HCT116 (cell line): Measurements from ENCODE around the gene ATRIP. TPM values are rescaled to one million over a fixed set of nuclear protein-coding genes. Genes with fewer than 3 reads are reported as not detected.

ENCODE experiments used
- ATAC-seq: fragments of 200-7000 bp; cut with Tn5 transposase; 2 replicates; pipeline ENCODE4 v1.9.1; 2020; ENCODE audit warnings: mild to moderate bottlenecking, moderate library complexity
- BruUV-seq: library from RNA; stranded (reverse); fragments of 400-500 nt; replicated peaks from 2 replicates; lab custom pipeline; 2021; lab: Mats Ljungman, UMichigan
- CTCF ChIA-PET: fragments of 300-600 bp; sonication (Branson Sonifier 250); formaldehyde crosslinking; loops from one replicate; lab custom pipeline; 2021; ENCODE audit warnings: antibody characterized with exemption; lab: Charles Lee
- POLR2A ChIA-PET: fragments of 300-600, 350-600 bp; sonication (Branson Sonifier 250); formaldehyde crosslinking; loops from one replicate; lab custom pipeline; 2021; ENCODE audit warnings: antibody characterized with exemption; lab: Charles Lee
- RAD21 ChIA-PET, 2 experiments: fragments of 300-600 bp; sonication (Branson Sonifier 250); formaldehyde crosslinking; loops; one replicate each; lab custom pipeline; 2023; ENCODE audit warnings: low total read pairs in 2 of 2; ENCODE audit not compliant: uncharacterized antibody in 2 of 2, unreplicated experiment in 2 of 2, low non-redundant PET in 1 of 2; lab: Charles Lee
- DNase-seq: peaks from one replicate; pipeline ENCODE4 v3.0.0-alpha.2; 2010; ENCODE audit warnings: low read depth, low spot score
- H2AFZ ChIP-seq: fragments of 200-600 bp; shearing (Covaris generic), sonication (generic); 2 replicates; pipeline ENCODE4 v1.6.1; 2017; ENCODE audit warnings: low read depth, mixed run types, mixed read lengths, antibody characterized with exemption, low read length; ENCODE audit not compliant: poor library complexity, severe bottlenecking
- H3K27ac ChIP-seq: 2 replicates; pipeline ENCODE4 v1.5.1; 2012; ENCODE audit warnings: low read depth, low read length
- H3K27me3 ChIP-seq: fragments of 200-600 bp; sonication (generic); 2 replicates; pipeline ENCODE4 v1.6.1; 2016; ENCODE audit warnings: mixed run types, low read length, mixed read lengths; ENCODE audit not compliant: insufficient read depth
- H3K36me3 ChIP-seq, 2 experiments: fragments of 200-500 bp in 1 of 2; fragments of 200-600 bp in 1 of 2; sonication (Bioruptor generic) in 1 of 2; sonication (generic) in 1 of 2; 2 replicates each; pipeline versions ENCODE4 v1.5.1 to v1.6.1; 2014 to 2016; ENCODE audit warnings: low read length in 2 of 2, inconsistent platforms in 1 of 2, mixed read lengths in 1 of 2, mixed run types in 1 of 2; ENCODE audit not compliant: insufficient read depth in 2 of 2, control insufficient read depth in 1 of 2
- H3K4me1 ChIP-seq, 2 experiments: fragments of 200-600 bp in 1 of 2; sonication (generic) in 1 of 2; 2 replicates each; pipeline versions ENCODE4 v1.5.1 to v1.6.1; 2012 to 2017; ENCODE audit warnings: low read length in 2 of 2, inconsistent platforms in 1 of 2, mild to moderate bottlenecking in 1 of 2, mixed read lengths in 1 of 2, mixed run types in 1 of 2, moderate library complexity in 1 of 2; ENCODE audit not compliant: insufficient read depth in 2 of 2, control insufficient read depth in 1 of 2
- H3K4me2 ChIP-seq: fragments of 200-600 bp; sonication (generic); 2 replicates; pipeline ENCODE4 v1.6.1; 2017; ENCODE audit warnings: mixed run types, low read length, mixed read lengths
- H3K4me3 ChIP-seq, 2 experiments: fragments of 200-600 bp in 1 of 2; sonication (generic) in 1 of 2; replicated peaks in 1 of 2; 2 replicates each; pipeline ENCODE4 v1.5.1; 2011 to 2016; ENCODE audit warnings: low read length in 2 of 2, control low read depth in 1 of 2, low read depth in 1 of 2, mild to moderate bottlenecking in 1 of 2, mixed read lengths in 1 of 2, mixed run types in 1 of 2
- H3K79me2 ChIP-seq: fragments of 200-600 bp; sonication (generic); 2 replicates; pipeline ENCODE4 v1.6.1; 2017; ENCODE audit warnings: mild to moderate bottlenecking, mixed run types, low read length, moderate library complexity, mixed read lengths; ENCODE audit not compliant: insufficient read depth
- H3K9ac ChIP-seq: fragments of 200-600 bp; sonication (generic); 2 replicates; pipeline ENCODE4 v1.6.1; 2016; ENCODE audit warnings: low read length, mixed read lengths
- H3K9me2 ChIP-seq: fragments of 200-600 bp; sonication (generic), shearing (Covaris generic); 2 replicates; pipeline ENCODE4 v1.6.1; 2017; ENCODE audit warnings: mixed run types, mild to moderate bottlenecking, moderate library complexity; ENCODE audit not compliant: insufficient read depth
- H3K9me3 ChIP-seq, 2 experiments: fragments of 200-500 bp in 1 of 2; fragments of 200-600 bp in 1 of 2; sonication (Bioruptor generic) in 1 of 2; sonication (generic) in 1 of 2; 2 replicates each; pipeline ENCODE4 v1.6.1; 2014 to 2017; ENCODE audit warnings: low read length in 2 of 2, mixed read lengths in 2 of 2, inconsistent platforms in 1 of 2, low read depth in 1 of 2, mild to moderate bottlenecking in 1 of 2, mixed run types in 1 of 2, moderate library complexity in 1 of 2; ENCODE audit not compliant: control insufficient read depth in 1 of 2, insufficient read depth in 1 of 2
- H4K20me1 ChIP-seq: fragments of 200-600 bp; sonication (generic), shearing (Covaris generic); 2 replicates; pipeline ENCODE4 v1.6.1; 2017; ENCODE audit warnings: mixed run types, mild to moderate bottlenecking, moderate library complexity; ENCODE audit not compliant: insufficient read depth
- CEBPB ChIP-seq: IDR thresholded peaks from 2 replicates; pipeline ENCODE4 v1.6.1; 2012; ENCODE audit warnings: low read depth
- EGR1 ChIP-seq: IDR thresholded peaks from 2 replicates; pipeline ENCODE4 v1.6.1; 2012; ENCODE audit warnings: low read depth
- EZH2 ChIP-seq: fragments of 200-600 bp; sonication (generic); IDR thresholded peaks from 2 replicates; pipeline ENCODE4 v1.6.1; 2017; ENCODE audit warnings: antibody characterized with exemption, mixed run types
- TCF7L2 ChIP-seq: IDR thresholded peaks from 2 replicates; pipeline ENCODE4 v1.7.0; 2011; ENCODE audit warnings: borderline replicate concordance, inconsistent platforms; ENCODE audit not compliant: insufficient read depth, insufficient read length; ENCODE audit errors: extremely low read depth
- ZNF274 ChIP-seq: fragments of 200-500 bp; sonication (Bioruptor generic); IDR thresholded peaks from 2 replicates; pipeline ENCODE4 v1.6.1; 2014; ENCODE audit warnings: mild to moderate bottlenecking, low read depth, low read length, inconsistent platforms
- intact Hi-C: fragments of 100-400 bp; cut with micrococcal nuclease; formaldehyde crosslinking; loops from 2 replicates; pipeline ENCODE4 v1.10.0; 2022
- total RNA-seq: library from RNA; stranded (reverse); gene quantifications from one replicate; pipeline ENCODE4 v1.2.1, GENCODE V29; 2021; ENCODE audit not compliant: unreplicated experiment
- TF ChIP-seq, protein P1 (sequence below): IDR thresholded peaks from 2 replicates; pipeline ENCODE4 v1.6.1; 2012
- TF ChIP-seq, protein P2 (sequence below): IDR thresholded peaks from 2 replicates; pipeline ENCODE4 v1.6.1; 2011; ENCODE audit warnings: mild to moderate bottlenecking, low read length, moderate library complexity; ENCODE audit not compliant: insufficient replicate concordance; ENCODE audit errors: extremely low read depth

The ATRIP gene
- total RNA-seq, 1 experiment from 2014 or later, result 15.6 TPM

DNA sequence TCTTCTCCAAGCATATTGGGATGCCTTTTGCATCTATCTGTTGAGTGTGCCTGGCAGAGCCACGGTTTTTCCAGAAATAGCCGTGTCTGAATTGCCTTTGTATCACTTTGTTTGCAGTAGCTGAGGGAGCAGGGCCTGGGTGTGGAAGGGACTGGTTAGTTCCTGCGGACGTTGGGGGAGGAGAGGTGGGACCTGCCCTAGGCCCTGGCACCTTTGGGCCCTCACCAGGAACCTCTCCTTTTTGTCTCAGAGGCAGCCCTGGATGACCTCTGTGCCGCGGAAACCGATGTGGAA is 18.6 kb downstream of the ATRIP start:
- Histone ChIP-seq H4K20me1 (no peaks in the 10 kb centered on the region), H3K79me2 (peaks cover 35% of the 10 kb centered on the region), H3K4me1 (peaks cover 16 to 33% of the 10 kb centered on the region in 2 experiments)
- ChIA-PET POLR2A (no interaction called here), CTCF (interaction anchor here (0.9 to 3.3 kb wide), 3 partner anchors 8 to 84 kb away, joined by 3 to 19 read pairs (median 3); no protein-coding TSS in a partner anchor)
- TF ChIP-seq EZH2 (no peak), ZNF274 (no peak), TCF7L2 (no peak), CEBPB (no peak), EGR1 (no peak)
- TF ChIP-seq, protein P1, sequence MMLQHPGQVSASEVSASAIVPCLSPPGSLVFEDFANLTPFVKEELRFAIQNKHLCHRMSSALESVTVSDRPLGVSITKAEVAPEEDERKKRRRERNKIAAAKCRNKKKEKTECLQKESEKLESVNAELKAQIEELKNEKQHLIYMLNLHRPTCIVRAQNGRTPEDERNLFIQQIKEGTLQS, result no peak
- TF ChIP-seq, protein P2, sequence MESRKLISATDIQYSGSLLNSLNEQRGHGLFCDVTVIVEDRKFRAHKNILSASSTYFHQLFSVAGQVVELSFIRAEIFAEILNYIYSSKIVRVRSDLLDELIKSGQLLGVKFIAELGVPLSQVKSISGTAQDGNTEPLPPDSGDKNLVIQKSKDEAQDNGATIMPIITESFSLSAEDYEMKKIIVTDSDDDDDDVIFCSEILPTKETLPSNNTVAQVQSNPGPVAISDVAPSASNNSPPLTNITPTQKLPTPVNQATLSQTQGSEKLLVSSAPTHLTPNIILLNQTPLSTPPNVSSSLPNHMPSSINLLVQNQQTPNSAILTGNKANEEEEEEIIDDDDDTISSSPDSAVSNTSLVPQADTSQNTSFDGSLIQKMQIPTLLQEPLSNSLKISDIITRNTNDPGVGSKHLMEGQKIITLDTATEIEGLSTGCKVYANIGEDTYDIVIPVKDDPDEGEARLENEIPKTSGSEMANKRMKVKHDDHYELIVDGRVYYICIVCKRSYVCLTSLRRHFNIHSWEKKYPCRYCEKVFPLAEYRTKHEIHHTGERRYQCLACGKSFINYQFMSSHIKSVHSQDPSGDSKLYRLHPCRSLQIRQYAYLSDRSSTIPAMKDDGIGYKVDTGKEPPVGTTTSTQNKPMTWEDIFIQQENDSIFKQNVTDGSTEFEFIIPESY, result no peak
- TF ChIP-seq, all 23 proteins: peak for 0
- RAD21 ChIA-PET, result interaction anchor here in 1 of 2 experiments (1.7 kb wide), 1 partner anchor 84 kb away, joined by 6 read pairs; no protein-coding TSS in a partner anchor
- no peaks in the 10 kb centered on the region for H3K9me2 ChIP-seq
- DNase-seq, result no peak
- no peaks in the 10 kb centered on the region for H3K9me3 ChIP-seq
- BruUV-seq, result no TSS peak
- H2AFZ ChIP-seq, result no peak overlapping the region
- H3K4me3 ChIP-seq, result peak overlapping the region in 1 of 2 experiments; percentile 60; a peak in 1 of 4 replicates
- no peak; the same call in 1 of the 2 replicates for ATAC-seq
- H3K9ac ChIP-seq, result peak overlapping the region; percentile 82
- H3K27ac ChIP-seq, result peak overlapping the region; percentile 98
- no peaks in the 10 kb centered on the region for H3K27me3 ChIP-seq
- peak overlapping the region; percentile 92 for H3K4me2 ChIP-seq
- intact Hi-C loops, result loop anchor here (1.0 to 2.0 kb wide), 3 partner anchors 42 to 170 kb away; partner anchors contain the start of gene SLC26A6
- H3K36me3 ChIP-seq, result peaks cover 8 to 24% of the 10 kb centered on the region in 2 experiments
